Fibroblast of lung (primary cell): ENCODE measurements around the gene SLC4A5.

Experiments used
- CTCF ChIP-seq, 2 donors: IDR thresholded peaks in 1 of 2; conservative IDR thresholded peaks in 1 of 2; 1 replicate in 1 of 2; 2 replicates in 1 of 2; pipeline ENCODE4 v1.5.1; 2011 to 2012; ENCODE audit warnings: low read length in 2 of 2, control low read depth in 1 of 2, inconsistent platforms in 1 of 2, low read depth in 1 of 2, mild to moderate bottlenecking in 1 of 2
- EZH2 ChIP-seq: IDR thresholded peaks from 2 replicates; pipeline ENCODE4 v1.5.1; 2012; ENCODE audit warnings: low read length, control low read depth, mild to moderate bottlenecking; ENCODE audit errors: missing control alignments

GRCh38 chr2:74373985-74374384 lies 30.8 kb upstream of the SLC4A5 start:
- TF ChIP-seq EZH2, result no peak
- no peak for TF ChIP-seq CTCF (conservative IDR thresholded peaks at IDR 0.05 in 1 of 2, IDR thresholded peaks at IDR 0.05 in 1 of 2; ENCODE audit: low read depth in 1 of 2, low read length in 2 of 2)
